Measurements from ENCODE around the gene RHOC. TPM values are rescaled to one million over a fixed set of nuclear protein-coding genes. Genes with fewer than 3 reads are reported as not detected.
A peak's percentile ranks its signal among the peaks of the same experiment; 100 is the strongest.

RHOC gene
- total RNA-seq, 1 donor, result 379 TPM

DNA sequence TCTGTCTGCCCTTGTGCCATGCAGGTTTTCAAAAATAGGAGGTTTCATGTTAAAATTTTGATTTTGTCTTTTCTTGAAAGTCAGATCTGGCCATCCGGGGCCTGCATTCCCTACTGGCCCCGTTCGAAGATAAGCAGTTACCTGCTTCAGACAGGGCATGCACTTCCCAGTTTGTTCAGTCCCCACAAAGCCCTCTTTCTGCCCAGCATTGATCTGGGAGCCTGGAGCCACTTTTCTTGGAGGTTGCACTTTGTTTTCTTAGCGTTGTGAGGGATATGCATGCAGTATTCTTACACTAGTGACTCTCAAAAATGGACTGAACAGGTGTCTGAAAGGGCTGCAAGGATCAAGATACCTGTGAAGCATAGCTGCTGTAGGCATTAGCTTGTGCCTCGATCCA is 21.0 kb downstream of the RHOC start:
- no peak overlapping the region for H3K4me3 ChIP-seq (ENCODE audit: low read depth, low read length)
- no peak for DNase-seq (ENCODE audit: low read depth)
- TF ChIP-seq CTCF (IDR thresholded peaks at IDR 0.05; ENCODE audit: insufficient read depth, low read depth, low read length), result no peak

DNA sequence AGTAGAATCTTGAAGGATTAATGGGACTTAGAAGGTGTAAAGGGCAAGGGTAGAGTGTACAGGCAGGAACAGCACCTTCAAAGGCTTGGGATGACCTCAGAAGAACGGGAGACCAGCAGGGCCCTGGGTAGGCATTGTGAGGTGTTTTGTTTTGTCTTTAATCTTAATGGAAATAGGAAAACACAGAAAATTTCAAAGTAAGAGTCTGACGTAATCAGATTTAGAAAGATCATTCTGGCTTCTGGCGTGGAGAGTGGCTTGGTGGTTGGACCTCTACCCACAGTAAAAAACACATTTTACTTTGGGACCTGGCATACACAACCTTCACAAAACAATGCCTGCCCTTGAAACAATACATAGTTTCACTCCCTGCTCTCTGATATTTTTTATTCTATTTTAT is 28.3 kb downstream of the RHOC start:
- H3K4me3 ChIP-seq (ENCODE audit: low read depth, low read length), result no peak overlapping the region
- no peak for DNase-seq (ENCODE audit: low read depth)
- TF ChIP-seq CTCF (IDR thresholded peaks at IDR 0.05; ENCODE audit: insufficient read depth, low read depth, low read length), result no peak

- H3K4me3 ChIP-seq (ENCODE audit: low read depth, low read length), result no peak overlapping the region
- no peak for DNase-seq (ENCODE audit: low read depth)
- no peak for TF ChIP-seq CTCF (IDR thresholded peaks at IDR 0.05; ENCODE audit: insufficient read depth, low read depth, low read length)
These were observed 29.4 kb downstream of the RHOC start for GRCh38 chr1:112677501-112677900.

GRCh38 chr1:112676543-112676942 is 30.4 kb downstream of the RHOC start:
- H3K4me3 ChIP-seq (ENCODE audit: low read depth, low read length), result no peak overlapping the region
- TF ChIP-seq CTCF (IDR thresholded peaks at IDR 0.05; ENCODE audit: insufficient read depth, low read depth, low read length), result no peak

GRCh38 chr1:112675728-112676381 is 31.1 kb downstream of the RHOC start:
- peak overlapping the region; percentile 82 for H3K4me3 ChIP-seq (ENCODE audit: low read depth, low read length)
- DNase-seq (ENCODE audit: low read depth), result no peak
- TF ChIP-seq CTCF (IDR thresholded peaks at IDR 0.05; ENCODE audit: insufficient read depth, low read depth, low read length), result no peak

More at GRCh38 chr1:112676543-112676942, 30.4 kb downstream of the RHOC start:
- DNase-seq (ENCODE audit: low read depth), result no peak

DNA sequence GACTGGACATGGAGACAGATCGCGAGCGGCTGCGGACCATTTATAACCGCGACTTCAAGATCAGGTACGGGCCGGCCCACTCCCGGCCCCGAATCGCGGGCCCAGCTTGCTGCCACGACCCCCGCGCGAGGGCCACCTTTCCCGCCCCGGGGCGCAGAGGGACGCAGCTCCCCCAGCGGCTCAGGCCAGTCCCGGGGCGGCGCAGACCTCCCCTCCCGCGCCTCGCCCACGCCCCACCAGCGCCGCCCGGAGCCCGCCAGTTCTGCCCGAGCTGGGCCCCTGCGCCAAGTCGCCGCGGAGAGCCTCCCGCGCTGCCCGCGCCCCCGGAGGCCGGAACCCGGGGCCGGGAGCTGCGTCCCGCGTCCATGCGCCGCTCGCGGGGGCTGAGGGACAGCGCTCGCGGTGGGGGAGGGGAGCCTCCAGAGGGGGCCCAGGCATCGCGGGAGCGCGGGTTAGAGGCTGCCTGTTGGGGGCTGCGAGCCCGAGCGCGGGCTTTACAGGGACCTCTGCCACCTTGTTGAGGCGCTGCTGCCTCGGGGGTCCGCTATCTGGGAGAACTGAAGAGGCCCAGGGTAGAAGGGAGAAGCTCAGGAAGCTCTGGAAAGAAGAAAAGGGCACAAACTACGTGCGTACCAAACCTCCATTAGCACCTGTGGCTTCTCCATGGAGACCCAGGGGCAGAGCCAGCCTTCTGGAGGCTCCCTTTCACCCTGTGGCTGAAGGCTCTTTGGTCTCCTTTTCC is 31.8 kb downstream of the RHOC start:
- TF ChIP-seq CTCF (IDR thresholded peaks at IDR 0.05; ENCODE audit: insufficient read depth, low read depth, low read length), result no peak
- H3K4me3 ChIP-seq (ENCODE audit: low read depth, low read length), result peak overlapping the region; percentile 82
- no peak for DNase-seq (ENCODE audit: low read depth)
